A549 treated with GW870086 at 1 μM for 4 hours (cell line): ENCODE measurements around the gene FUS. TPM values are rescaled to one million over a fixed set of nuclear protein-coding genes. Genes with fewer than 3 reads are reported as not detected.

Experiments
- total RNA-seq: library from RNA; stranded (reverse); fragments of 200-300 nt; extraction: Qiagen RNA extraction; gene quantifications from 5 replicates; pipeline ENCODE4 v1.2.3, GENCODE V29; 2022; ENCODE audit warnings: low read depth

Gene FUS
- 517 to 557 TPM (median 522 TPM) in 5 replicates for total RNA-seq

GRCh38 chr16:31179747-31180459, at the start of gene FUS:
FUS (plus strand) TSS chr16:31180139; CDS start chr16:31180215, 76 bp downstream.

DNA sequence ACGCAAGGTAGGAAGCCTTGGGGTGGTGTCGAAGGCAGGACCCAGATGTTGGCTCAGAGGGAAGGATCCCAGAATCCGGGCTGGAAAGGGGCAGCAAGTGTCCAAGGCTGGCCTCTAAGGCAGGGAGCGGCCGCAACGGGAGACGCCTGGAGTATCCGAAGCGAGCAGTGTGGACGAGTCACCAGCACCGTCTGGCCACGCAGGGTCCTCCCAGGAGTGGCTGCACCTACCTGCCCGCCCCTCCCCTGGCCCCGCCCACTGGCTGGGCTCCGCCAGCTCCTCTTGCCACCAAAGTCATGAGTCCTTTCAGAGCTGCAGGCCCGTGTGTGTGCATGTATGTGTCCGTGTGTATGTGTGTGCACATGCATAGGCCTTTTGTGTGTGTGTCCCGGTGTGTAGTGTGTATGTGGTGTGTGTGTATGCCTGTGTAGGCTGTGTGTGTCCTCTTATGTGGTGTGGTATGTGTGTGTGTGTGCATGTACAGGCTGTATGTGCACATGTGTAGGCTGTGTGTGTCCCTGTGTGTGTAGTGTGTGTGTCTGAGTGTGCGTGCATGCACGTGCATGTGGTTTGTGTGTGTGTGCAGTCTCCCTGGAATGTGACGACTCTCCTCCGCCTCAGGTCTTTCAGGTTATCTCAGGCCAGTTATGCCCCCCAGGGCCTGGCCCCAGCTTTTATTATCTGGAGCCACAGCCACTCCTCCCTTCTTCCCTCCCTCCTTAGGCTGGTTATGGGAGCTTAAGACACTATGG, 44.2 kb upstream of the FUS start, which contains the start of gene PRSS8:
Gene PRSS8 (minus strand): TSS at position 193 of the 752 bp plus-strand sequence. CDS start 229 bp downstream, outside the sequence.

GRCh38 chr16:31149894-31150890, 29.7 kb upstream of the FUS start, which contains the start of gene PRSS36:
PRSS36 (minus strand) TSS chr16:31150066; CDS start chr16:31150035, 31 bp downstream.

DNA sequence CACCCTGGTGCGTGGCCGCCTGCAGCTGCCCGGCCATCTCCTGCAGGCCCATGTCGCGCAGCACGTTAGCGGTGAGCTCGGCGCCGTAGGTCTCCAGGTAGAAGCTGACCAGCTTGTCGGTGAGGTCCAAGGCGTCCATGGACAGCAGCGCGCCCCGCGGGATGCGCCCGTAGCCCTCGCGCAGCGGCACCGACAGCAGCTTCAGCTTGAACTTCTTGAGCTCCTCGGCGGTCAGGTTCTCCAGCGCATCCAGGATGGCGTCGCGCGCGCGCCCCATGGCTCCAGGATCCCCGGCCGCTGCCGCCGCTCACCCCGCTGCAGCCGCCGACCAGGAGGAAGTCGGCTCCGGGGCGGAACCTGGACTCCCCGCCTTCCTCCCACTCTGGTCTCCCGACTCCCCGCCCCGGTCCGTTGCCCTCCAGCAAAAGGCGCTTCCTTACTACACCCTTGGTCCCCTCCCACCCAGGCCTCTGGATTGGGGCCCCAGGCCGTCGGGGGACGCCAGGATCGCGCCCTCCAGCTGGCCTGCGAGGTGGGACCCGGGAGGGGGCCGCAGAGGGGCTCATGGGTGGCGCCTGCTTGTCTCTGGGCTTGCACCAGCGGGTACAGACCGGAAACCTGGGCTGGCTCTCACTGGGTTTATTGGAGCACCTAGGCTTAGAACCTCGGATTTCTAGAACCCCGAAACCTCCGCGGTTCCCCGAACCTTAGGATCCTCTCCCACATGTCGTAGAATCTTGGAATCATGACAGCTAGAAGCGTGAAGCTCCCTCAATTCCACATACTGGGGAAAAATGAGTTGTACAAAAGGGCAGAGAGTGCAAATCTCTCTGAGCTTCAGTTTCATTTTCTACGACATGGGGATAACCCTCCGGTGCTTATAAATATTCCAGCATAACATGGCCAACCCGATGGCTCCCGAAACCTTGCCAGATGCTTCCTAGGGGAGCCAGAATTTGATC, 22.8 kb downstream of the FUS start, which contains the start of gene PYCARD:
Gene PYCARD (minus strand): TSS at position 347 of the 962 bp plus-strand sequence. CDS start 70 bp downstream, at position 277.

DNA sequence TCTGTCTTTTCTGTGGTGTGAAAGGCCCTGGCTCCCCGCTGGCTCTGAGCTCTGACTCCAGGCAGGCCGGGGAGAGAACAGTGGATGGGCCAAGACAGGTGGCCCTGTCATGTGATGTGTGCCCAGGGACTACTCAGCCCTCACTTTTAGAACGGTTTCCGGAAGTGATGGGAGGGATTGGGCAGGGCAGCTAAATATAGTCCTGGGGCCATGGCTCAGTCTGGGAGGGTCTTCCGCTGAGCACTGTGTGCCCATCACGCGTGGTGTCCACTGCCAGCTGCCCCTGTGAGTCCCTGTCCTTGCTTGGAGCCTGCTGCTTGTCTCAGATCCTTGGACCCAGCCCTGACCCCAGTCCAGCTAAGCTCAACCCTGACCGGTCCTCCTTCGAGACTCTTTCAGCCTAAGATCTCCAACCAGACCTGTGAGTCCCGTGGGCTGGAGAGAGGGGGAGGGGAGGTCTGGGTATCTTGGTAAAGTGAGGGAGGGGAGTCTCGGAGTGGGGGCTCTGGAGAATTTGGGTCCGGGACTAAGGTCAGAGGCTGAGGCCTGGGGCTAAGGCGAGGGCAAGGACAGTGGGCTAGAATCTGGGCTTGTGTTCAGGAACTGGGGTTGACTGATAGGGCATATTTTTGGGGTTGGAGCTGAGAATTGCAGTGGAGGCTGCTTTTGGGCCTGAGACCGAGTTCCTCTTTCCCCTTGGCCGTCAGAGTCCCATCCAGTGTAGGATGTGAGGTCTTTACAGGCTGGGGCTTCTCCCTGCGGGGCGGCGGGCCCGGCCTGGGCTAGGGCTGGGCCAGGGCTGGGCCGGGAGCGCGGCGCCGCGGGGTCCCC, 34.2 kb downstream of the FUS start, which contains the start of gene TRIM72:
Gene TRIM72 (plus strand): TSS at position 243 of the 831 bp plus-strand sequence. CDS start 620 bp downstream, outside the sequence.

DNA sequence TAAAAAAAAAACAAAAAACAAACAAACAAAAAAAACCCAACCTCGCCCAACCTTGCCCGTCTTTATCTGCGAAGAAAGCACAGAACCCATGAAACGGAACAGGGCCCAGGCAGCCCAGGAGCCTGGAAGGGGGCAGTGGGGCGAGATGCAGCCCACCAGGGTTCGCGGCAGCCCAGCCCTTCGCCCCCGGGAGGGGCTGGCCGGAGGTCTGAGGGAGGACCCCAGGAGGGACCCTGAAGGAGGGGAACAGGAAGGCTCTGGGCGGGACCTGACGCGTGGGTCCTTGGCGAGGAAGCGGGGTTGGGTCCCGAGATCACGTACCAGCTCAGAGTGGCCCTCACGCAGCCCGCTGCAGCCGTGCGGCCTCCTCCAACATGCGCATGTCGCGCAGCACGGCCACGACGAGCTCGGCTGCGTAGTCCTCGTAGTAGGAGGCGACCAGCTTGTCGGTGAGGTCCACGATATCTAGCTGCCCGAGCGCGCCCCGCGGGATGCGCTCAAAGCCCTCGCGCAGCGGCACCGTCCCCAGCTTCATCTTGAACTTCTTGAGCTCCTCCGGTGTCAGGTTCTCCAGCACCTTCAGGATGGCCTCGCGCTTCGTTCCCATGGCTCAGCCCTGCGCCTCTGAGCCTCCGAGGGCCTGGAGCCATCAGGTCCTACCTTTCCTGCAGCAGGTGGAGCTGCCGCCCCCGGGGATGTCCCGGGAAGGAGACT, 36.6 kb downstream of the FUS start, which contains the start of gene PYDC1:
Gene PYDC1 (minus strand): TSS at position 714 of the 714 bp plus-strand sequence. CDS start 107 bp downstream, at position 607.

Other genes starting within 250 kb of the FUS start
- 10.0 to 14.0 TPM (median 12.7 TPM) in 5 replicates for gene ORAI3, start 231.1 kb upstream of the FUS start, total RNA-seq
- gene SETD1A, start 222.4 kb upstream of the FUS start, total RNA-seq, result 13.9 to 22.3 TPM (median 19.3 TPM) in 5 replicates
- 14.0 to 17.1 TPM (median 14.3 TPM) in 5 replicates for gene HSD3B7, start 194.9 kb upstream of the FUS start, total RNA-seq
- gene STX1B, start 169.5 kb upstream of the FUS start, total RNA-seq, result 1.5 to 2.2 TPM (median 2.0 TPM) in 5 replicates
- gene STX4, start 146.6 kb upstream of the FUS start, total RNA-seq, result 57.2 to 70.6 TPM (median 65.1 TPM) in 5 replicates
- 12.1 to 21.1 TPM (median 15.1 TPM) in 5 replicates for gene ZNF668, start 105.9 kb upstream of the FUS start, total RNA-seq
- 8.4 to 10.9 TPM (median 10.0 TPM) in 5 replicates for gene ZNF646, start 105.7 kb upstream of the FUS start, total RNA-seq
- 1.00 to 2.0 TPM (median 1.1 TPM) in 5 replicates for gene PRSS53, start 91.2 kb upstream of the FUS start, total RNA-seq
- 105 to 143 TPM (median 141 TPM) in 5 replicates for gene VKORC1, start 85.3 kb upstream of the FUS start, total RNA-seq
- gene BCKDK, start 71.8 kb upstream of the FUS start, total RNA-seq, result 39.1 to 56.9 TPM (median 51.7 TPM) in 5 replicates
- gene KAT8, start 62.5 kb upstream of the FUS start, total RNA-seq, result 41.4 to 47.3 TPM (median 43.6 TPM) in 5 replicates
- gene PRSS8, start 44.4 kb upstream of the FUS start, total RNA-seq, result 0.72 to 1.1 TPM (median 0.85 TPM) in 5 replicates
- 0.59 to 1.5 TPM (median 1.1 TPM) in 5 replicates for gene PRSS36, start 30.1 kb upstream of the FUS start, total RNA-seq
- gene PYCARD, start 22.6 kb downstream of the FUS start, total RNA-seq, result 31.2 to 47.1 TPM (median 36.9 TPM) in 5 replicates
- gene TRIM72, start 34.0 kb downstream of the FUS start, total RNA-seq, result 0.02 to 0.08 TPM (median 0.03 TPM) in 5 replicates
- gene PYDC1, start 37.0 kb downstream of the FUS start, total RNA-seq, result not detected in 5 replicates
- 0.91 to 2.1 TPM (median 1.8 TPM) in 5 replicates for gene ITGAM, start 79.8 kb downstream of the FUS start, total RNA-seq
- gene ITGAX, start 175.0 kb downstream of the FUS start, total RNA-seq, result 1.0 to 2.4 TPM (median 1.3 TPM) in 5 replicates
- gene ITGAD, start 213.2 kb downstream of the FUS start, total RNA-seq, result 0.07 TPM in 1 of 5 replicates, not detected in the others
- not detected in 5 replicates for gene COX6A2, start 248.2 kb downstream of the FUS start, total RNA-seq